Measurements from ENCODE around the gene MMP14. TPM values are rescaled to one million over a fixed set of nuclear protein-coding genes. Genes with fewer than 3 reads are reported as not detected.

The MMP14 gene
- total and polyA plus RNA-seq, 12 donors = 13.6 to 43.3 (median 21.8) TPM

DNA sequence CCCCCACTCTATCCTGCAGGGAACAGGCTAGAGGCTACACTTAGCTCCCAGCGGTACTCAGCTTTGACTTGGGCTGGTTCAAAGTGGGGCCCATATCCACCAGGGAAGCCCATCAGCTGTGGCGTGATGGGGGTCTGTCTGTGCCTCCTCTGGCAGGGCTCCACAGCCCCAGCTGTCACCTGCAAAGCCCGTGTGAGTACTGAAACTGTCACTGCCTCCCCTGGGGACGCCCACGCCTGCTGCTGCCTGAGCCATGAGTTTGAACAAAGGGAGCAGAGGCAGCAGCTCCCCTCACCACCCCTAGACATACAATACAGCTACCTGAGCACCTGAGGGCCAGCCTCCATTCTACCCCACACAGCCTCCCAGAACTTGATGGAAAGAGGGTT lies 51.6 kb downstream of the MMP14 start:
- DNase-seq (no peak), ATAC-seq (no peak)
- intact Hi-C loops (cut with DNase I) = no loop called here
- H3K4me3 ChIP-seq = no peak overlapping the region
- peak overlapping the region in 1 of 10 donors; percentile 54 for H3K27ac ChIP-seq
- H3K36me3 ChIP-seq = no peaks in the 10 kb centered on the region
- H3K4me1 ChIP-seq = peaks cover 0 to 23% (median 7%) of the 10 kb centered on the region in 9 donors
- H3K9me3 ChIP-seq = no peaks in the 10 kb centered on the region
- 77 to 81% methylated on average over 5 of the region's 5 CpGs for WGBS, 2 donors
- TF ChIP-seq CTCF (IDR thresholded peaks at IDR 0.05) = no peak
- H3K27me3 ChIP-seq = peaks cover 0 to 10% (median 3%) of the 10 kb centered on the region in 7 donors

DNA sequence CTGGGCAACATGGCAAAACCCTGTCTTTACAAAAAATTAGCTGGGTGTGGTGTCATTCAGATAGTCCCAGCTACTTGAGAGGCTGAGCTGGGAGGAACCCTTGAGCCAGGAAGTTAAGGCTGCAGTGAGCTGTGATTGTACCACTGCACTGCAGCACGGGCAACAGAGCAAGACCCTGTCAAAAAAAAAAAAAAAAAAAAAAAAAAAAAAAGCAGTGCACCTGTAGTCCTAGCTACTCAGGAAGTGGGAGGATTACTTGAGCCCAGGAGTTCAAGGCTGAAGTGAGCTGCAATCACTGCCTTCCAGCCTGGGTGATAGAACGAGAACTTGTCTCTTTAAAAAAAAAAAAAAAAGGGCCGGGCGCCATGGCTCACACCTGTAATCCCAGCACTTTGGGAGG lies 52.3 kb downstream of the MMP14 start:
- peaks cover 0 to 23% (median 7%) of the 10 kb centered on the region in 9 donors for H3K4me1 ChIP-seq
- intact Hi-C loops (cut with DNase I) = no loop called here
- H3K36me3 ChIP-seq = peaks cover 0 to 3% (median 0%) of the 10 kb centered on the region in 9 donors
- TF ChIP-seq CTCF (IDR thresholded peaks at IDR 0.05) = no peak
- DNase-seq (no peak), ATAC-seq (no peak)
- no peak overlapping the region for H3K4me3 ChIP-seq
- no peak overlapping the region for H3K27ac ChIP-seq
- H3K9me3 ChIP-seq = no peaks in the 10 kb centered on the region
- WGBS, 2 donors = 85 to 86% methylated on average over 4 of the region's 4 CpGs
- peaks cover 0 to 10% (median 0%) of the 10 kb centered on the region in 7 donors for H3K27me3 ChIP-seq

GRCh38 chr14:22890416-22890815 lies 54.0 kb downstream of the MMP14 start:
- Histone ChIP-seq H3K36me3 (peaks cover 0 to 9% (median 0%) of the 10 kb centered on the region in 9 donors), H3K4me1 (peaks cover 0 to 23% (median 7%) of the 10 kb centered on the region in 9 donors), H3K9me3 (no peaks in the 10 kb centered on the region), H3K27me3 (peaks cover 0 to 10% (median 0%) of the 10 kb centered on the region in 7 donors), H3K27ac (no peak overlapping the region), H3K4me3 (no peak overlapping the region)
- ATAC-seq = no peak
- no peak for DNase-seq
- intact Hi-C loops (cut with DNase I) = no loop called here
- 91 to 97% methylated on average over 1 of the region's 1 CpG for WGBS, 2 donors
- TF ChIP-seq CTCF (IDR thresholded peaks at IDR 0.05) = no peak

GRCh38 chr14:22892488-22892887 lies 56.1 kb downstream of the MMP14 start:
- peaks cover 0 to 11% (median 2%) of the 10 kb centered on the region in 9 donors for H3K4me1 ChIP-seq
- H3K4me3 ChIP-seq = no peak overlapping the region
- ATAC-seq (no peak), DNase-seq (no peak)
- WGBS, 2 donors = 82 to 84% methylated on average over 7 of the region's 7 CpGs
- H3K36me3 ChIP-seq = peaks cover 0 to 10% (median 0%) of the 10 kb centered on the region in 9 donors
- no peak overlapping the region for H3K27ac ChIP-seq
- no peak for TF ChIP-seq CTCF (IDR thresholded peaks at IDR 0.05)
- no peaks in the 10 kb centered on the region for H3K9me3 ChIP-seq
- intact Hi-C loops (cut with DNase I) = no loop called here
- peaks cover 0 to under 1% (median 0%) of the 10 kb centered on the region in 7 donors for H3K27me3 ChIP-seq

All from heart right ventricle (tissue), 16 donors.